ENCODE results near the gene ANKRD55. TPM values are rescaled to one million over a fixed set of nuclear protein-coding genes. Genes with fewer than 3 reads are reported as not detected.

Gene ANKRD55
- total and polyA plus RNA-seq, 2 donors (not counting 1 experiment from before 2014, with no cell fraction given) = 0.07 TPM; not detected in 1

GRCh38 chr5:56099346-56099745, 133.8 kb downstream of the ANKRD55 start:
- H3K4me1 Mint-ChIP-seq = peaks cover 2% of the 10 kb centered on the region
- CTCF ChIA-PET = no interaction called here
- no peak overlapping the region for H3K27ac ChIP-seq (ENCODE audit: low read length in 2 of 2)

GRCh38 chr5:56097055-56097454, 136.1 kb downstream of the ANKRD55 start:
- Mint-ChIP-seq H3K27me3 (peaks cover 3% of the 10 kb centered on the region), H3K4me1 (peaks cover 2% of the 10 kb centered on the region), H3K27ac (no peak overlapping the region), H3K4me3 (no peak overlapping the region), H3K9me3 (ENCODE audit: insufficient read depth) (no peaks in the 10 kb centered on the region)
- H3K36me3 ChIP-seq (replicated peaks in 1 of 2; ENCODE audit: control extremely low read depth in 1 of 2, control insufficient read depth in 1 of 2, extremely low read depth in 1 of 2, insufficient read depth in 2 of 2, low read length in 1 of 2) = no peaks in the 10 kb centered on the region
- H3K4me2 ChIP-seq (replicated peaks; ENCODE audit: low read depth, low read length, poor library complexity, severe bottlenecking) = no peak overlapping the region
- ATAC-seq (ENCODE audit: low read depth) (no peak), DNase-seq (no peak)
- H3K27me3 ChIP-seq (replicated peaks in 1 of 4; ENCODE audit: control extremely low read depth in 1 of 4, control insufficient read depth in 3 of 4, insufficient read depth in 4 of 4, low read length in 3 of 4) = no peaks in the 10 kb centered on the region
- intact Hi-C loops (cut with micrococcal nuclease) = no loop called here
- H3K27ac ChIP-seq (ENCODE audit: low read length in 2 of 2) = no peak overlapping the region
- H3K4me1 ChIP-seq (ENCODE audit: control insufficient read depth in 2 of 2, insufficient read depth in 2 of 2, low read length in 2 of 2) = no peaks in the 10 kb centered on the region
- no peak for TF ChIP-seq EZH2 (IDR thresholded peaks at IDR 0.05; ENCODE audit: borderline replicate concordance, insufficient read depth, low read depth, low read length, poor library complexity, severe bottlenecking)
- TF ChIP-seq, protein P1, sequence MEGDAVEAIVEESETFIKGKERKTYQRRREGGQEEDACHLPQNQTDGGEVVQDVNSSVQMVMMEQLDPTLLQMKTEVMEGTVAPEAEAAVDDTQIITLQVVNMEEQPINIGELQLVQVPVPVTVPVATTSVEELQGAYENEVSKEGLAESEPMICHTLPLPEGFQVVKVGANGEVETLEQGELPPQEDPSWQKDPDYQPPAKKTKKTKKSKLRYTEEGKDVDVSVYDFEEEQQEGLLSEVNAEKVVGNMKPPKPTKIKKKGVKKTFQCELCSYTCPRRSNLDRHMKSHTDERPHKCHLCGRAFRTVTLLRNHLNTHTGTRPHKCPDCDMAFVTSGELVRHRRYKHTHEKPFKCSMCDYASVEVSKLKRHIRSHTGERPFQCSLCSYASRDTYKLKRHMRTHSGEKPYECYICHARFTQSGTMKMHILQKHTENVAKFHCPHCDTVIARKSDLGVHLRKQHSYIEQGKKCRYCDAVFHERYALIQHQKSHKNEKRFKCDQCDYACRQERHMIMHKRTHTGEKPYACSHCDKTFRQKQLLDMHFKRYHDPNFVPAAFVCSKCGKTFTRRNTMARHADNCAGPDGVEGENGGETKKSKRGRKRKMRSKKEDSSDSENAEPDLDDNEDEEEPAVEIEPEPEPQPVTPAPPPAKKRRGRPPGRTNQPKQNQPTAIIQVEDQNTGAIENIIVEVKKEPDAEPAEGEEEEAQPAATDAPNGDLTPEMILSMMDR (IDR thresholded peaks at IDR 0.05) = no peak
- H3K4me3 ChIP-seq (ENCODE audit: control extremely low read depth in 1 of 5, extremely low read depth in 1 of 5, insufficient read depth in 1 of 5, low read depth in 2 of 5, low read length in 4 of 5) = no peak overlapping the region
- POLR2A ChIA-PET = no interaction called here
- no CpG with 5 or more reads among the region's 3 CpGs for WGBS (ENCODE audit: insufficient coverage)
- CTCF ChIA-PET = interaction anchor here (0.7 kb wide), 1 partner anchor 689 kb away, joined by 3 read pairs; no protein-coding TSS in a partner anchor
- H3K9me3 ChIP-seq (ENCODE audit: control extremely low read depth in 1 of 3, control insufficient read depth in 2 of 3, insufficient read depth in 1 of 3, low read length in 2 of 3) = no peaks in the 10 kb centered on the region
- H3K9ac ChIP-seq (ENCODE audit: low read length) = no peak overlapping the region
- H2AFZ ChIP-seq (ENCODE audit: insufficient read depth, low read depth, low read length, poor library complexity, severe bottlenecking) = no peak overlapping the region
- no peaks in the 10 kb centered on the region for H4K20me1 ChIP-seq (ENCODE audit: control insufficient read depth, insufficient read depth, low read length, poor library complexity, severe bottlenecking)
- no peaks in the 10 kb centered on the region for H3K79me2 ChIP-seq (ENCODE audit: control insufficient read depth, insufficient read depth, low read length)

More at GRCh38 chr5:56099346-56099745, 133.8 kb downstream of the ANKRD55 start:
- Histone ChIP-seq H3K79me2 (ENCODE audit: control insufficient read depth, insufficient read depth, low read length) (no peaks in the 10 kb centered on the region), H3K9me3 (ENCODE audit: control extremely low read depth in 1 of 3, control insufficient read depth in 2 of 3, insufficient read depth in 1 of 3, low read length in 2 of 3) (no peaks in the 10 kb centered on the region), H3K36me3 (replicated peaks in 1 of 2; ENCODE audit: control extremely low read depth in 1 of 2, control insufficient read depth in 1 of 2, extremely low read depth in 1 of 2, insufficient read depth in 2 of 2, low read length in 1 of 2) (no peaks in the 10 kb centered on the region), H3K4me1 (ENCODE audit: control insufficient read depth in 2 of 2, insufficient read depth in 2 of 2, low read length in 2 of 2) (no peaks in the 10 kb centered on the region), H3K4me3 (ENCODE audit: control extremely low read depth in 1 of 5, extremely low read depth in 1 of 5, insufficient read depth in 1 of 5, low read depth in 2 of 5, low read length in 4 of 5) (no peak overlapping the region), H4K20me1 (ENCODE audit: control insufficient read depth, insufficient read depth, low read length, poor library complexity, severe bottlenecking) (no peaks in the 10 kb centered on the region), H3K4me2 (replicated peaks; ENCODE audit: low read depth, low read length, poor library complexity, severe bottlenecking) (no peak overlapping the region), H2AFZ (ENCODE audit: insufficient read depth, low read depth, low read length, poor library complexity, severe bottlenecking) (no peak overlapping the region), H3K27me3 (replicated peaks in 1 of 4; ENCODE audit: control extremely low read depth in 1 of 4, control insufficient read depth in 3 of 4, insufficient read depth in 4 of 4, low read length in 3 of 4) (no peaks in the 10 kb centered on the region), H3K9ac (ENCODE audit: low read length) (no peak overlapping the region)
- POLR2A ChIA-PET = no interaction called here
- no peak overlapping the region for H3K4me3 Mint-ChIP-seq
- no peaks in the 10 kb centered on the region for H3K9me3 Mint-ChIP-seq (ENCODE audit: insufficient read depth)
- no peak for DNase-seq
- TF ChIP-seq, protein P1 (IDR thresholded peaks at IDR 0.05) = no peak
- TF ChIP-seq EZH2 (IDR thresholded peaks at IDR 0.05; ENCODE audit: borderline replicate concordance, insufficient read depth, low read depth, low read length, poor library complexity, severe bottlenecking) = no peak
- no peak for ATAC-seq (ENCODE audit: low read depth)
- H3K27ac Mint-ChIP-seq = no peak overlapping the region
- intact Hi-C loops (cut with micrococcal nuclease) = no loop called here
- WGBS (ENCODE audit: insufficient coverage) = no CpG with 5 or more reads among the region's 2 CpGs
- H3K27me3 Mint-ChIP-seq = peaks cover 7% of the 10 kb centered on the region

All from B cell (primary cell).